ENCODE data around the gene GZF1. TPM values are rescaled to one million over a fixed set of nuclear protein-coding genes. Genes with fewer than 3 reads are reported as not detected.

GZF1 gene
- total and polyA plus RNA-seq, 9 donors, result 8.5 to 31.4 (median 16.8) TPM

DNA sequence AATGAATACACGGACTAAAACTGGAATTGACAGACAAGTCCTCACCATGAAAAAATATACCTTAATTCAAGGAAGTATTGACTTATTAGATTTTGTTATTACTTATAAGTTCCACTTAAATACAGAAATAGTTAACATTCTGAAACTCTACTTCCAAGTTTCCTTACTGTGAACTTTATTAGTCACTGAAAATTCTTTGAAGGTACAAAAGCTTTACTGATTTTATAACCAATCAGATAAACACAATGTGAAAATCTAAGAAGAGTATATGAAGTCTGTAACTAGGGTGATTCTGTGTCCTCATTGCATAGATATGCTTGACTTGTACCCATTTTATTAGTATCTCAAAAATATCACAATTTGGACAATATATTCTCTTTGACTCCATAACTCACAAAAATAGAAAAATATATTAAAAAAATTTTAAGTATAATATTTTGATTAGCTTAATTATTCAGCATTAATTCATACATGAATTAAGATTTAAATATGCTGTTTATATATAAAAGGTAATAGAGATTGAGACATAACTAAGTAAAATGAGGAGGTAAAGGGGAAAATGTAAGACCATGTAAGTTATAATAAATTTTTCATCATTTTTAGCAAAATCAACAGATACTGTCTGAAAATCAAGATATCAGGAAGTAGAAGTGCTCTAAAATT, 52.7 kb downstream of the GZF1 start:
- 70 to 78% (median 76%) methylated on average over 1 of the region's 1 CpG for WGBS, 3 donors
- H3K9me3 ChIP-seq, result no peaks in the 10 kb centered on the region
- no peaks in the 10 kb centered on the region for H3K36me3 ChIP-seq
- H3K27me3 ChIP-seq, result no peaks in the 10 kb centered on the region
- H3K4me1 ChIP-seq (ENCODE audit: insufficient read depth), result peaks cover 10% of the 10 kb centered on the region
- H3K4me3 ChIP-seq, result no peak overlapping the region
- DNase-seq, result no peak
- no peak for TF ChIP-seq EP300 (IDR thresholded peaks at IDR 0.05)
- TF ChIP-seq POLR2A (IDR thresholded peaks at IDR 0.05), result no peak
- TF ChIP-seq, protein P1, sequence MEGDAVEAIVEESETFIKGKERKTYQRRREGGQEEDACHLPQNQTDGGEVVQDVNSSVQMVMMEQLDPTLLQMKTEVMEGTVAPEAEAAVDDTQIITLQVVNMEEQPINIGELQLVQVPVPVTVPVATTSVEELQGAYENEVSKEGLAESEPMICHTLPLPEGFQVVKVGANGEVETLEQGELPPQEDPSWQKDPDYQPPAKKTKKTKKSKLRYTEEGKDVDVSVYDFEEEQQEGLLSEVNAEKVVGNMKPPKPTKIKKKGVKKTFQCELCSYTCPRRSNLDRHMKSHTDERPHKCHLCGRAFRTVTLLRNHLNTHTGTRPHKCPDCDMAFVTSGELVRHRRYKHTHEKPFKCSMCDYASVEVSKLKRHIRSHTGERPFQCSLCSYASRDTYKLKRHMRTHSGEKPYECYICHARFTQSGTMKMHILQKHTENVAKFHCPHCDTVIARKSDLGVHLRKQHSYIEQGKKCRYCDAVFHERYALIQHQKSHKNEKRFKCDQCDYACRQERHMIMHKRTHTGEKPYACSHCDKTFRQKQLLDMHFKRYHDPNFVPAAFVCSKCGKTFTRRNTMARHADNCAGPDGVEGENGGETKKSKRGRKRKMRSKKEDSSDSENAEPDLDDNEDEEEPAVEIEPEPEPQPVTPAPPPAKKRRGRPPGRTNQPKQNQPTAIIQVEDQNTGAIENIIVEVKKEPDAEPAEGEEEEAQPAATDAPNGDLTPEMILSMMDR (IDR thresholded peaks at IDR 0.05), result no peak
- intact Hi-C loops (cut with DNase I), result loop anchor here in 1 of 4 donors (10.0 kb wide), 1 partner anchor 60 kb away; the partner anchor contains the start of gene NXT1
- no peak overlapping the region for H3K27ac ChIP-seq

DNA sequence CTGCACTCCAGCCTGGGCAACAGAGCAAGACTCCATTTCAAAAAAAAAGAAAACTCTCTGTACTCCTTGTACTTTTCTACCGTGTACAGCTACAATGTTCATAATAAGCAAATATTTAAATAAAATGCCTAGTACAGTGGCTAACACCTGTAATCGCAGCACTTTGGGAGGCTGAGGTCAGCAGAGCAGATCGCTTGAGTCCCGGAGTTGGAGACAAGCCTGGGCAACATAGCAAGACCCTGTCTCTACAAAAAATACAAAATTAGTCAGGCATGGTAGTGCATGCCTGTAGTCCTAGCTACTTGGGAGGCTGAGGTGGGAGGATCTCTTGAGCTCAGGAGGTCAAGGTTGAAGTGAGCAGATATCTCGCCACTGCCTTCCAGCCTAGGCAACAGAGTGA, 53.6 kb downstream of the GZF1 start:
- TF ChIP-seq, protein P1 (IDR thresholded peaks at IDR 0.05), result no peak
- no peak for TF ChIP-seq EP300 (IDR thresholded peaks at IDR 0.05)
- no peak for TF ChIP-seq POLR2A (IDR thresholded peaks at IDR 0.05)
- WGBS, 3 donors, result 50 to 63% (median 51%) methylated on average over 5 of the region's 5 CpGs
- DNase-seq, result no peak
- H3K27ac ChIP-seq, result no peak overlapping the region
- no peaks in the 10 kb centered on the region for H3K36me3 ChIP-seq
- H3K4me3 ChIP-seq, result no peak overlapping the region
- H3K27me3 ChIP-seq, result no peaks in the 10 kb centered on the region
- no peaks in the 10 kb centered on the region for H3K9me3 ChIP-seq
- peaks cover 6% of the 10 kb centered on the region for H3K4me1 ChIP-seq (ENCODE audit: insufficient read depth)
- intact Hi-C loops (cut with DNase I), result loop anchor here in 1 of 4 donors (10.0 kb wide), 1 partner anchor 61 kb away; the partner anchor contains the start of gene NXT1

DNA sequence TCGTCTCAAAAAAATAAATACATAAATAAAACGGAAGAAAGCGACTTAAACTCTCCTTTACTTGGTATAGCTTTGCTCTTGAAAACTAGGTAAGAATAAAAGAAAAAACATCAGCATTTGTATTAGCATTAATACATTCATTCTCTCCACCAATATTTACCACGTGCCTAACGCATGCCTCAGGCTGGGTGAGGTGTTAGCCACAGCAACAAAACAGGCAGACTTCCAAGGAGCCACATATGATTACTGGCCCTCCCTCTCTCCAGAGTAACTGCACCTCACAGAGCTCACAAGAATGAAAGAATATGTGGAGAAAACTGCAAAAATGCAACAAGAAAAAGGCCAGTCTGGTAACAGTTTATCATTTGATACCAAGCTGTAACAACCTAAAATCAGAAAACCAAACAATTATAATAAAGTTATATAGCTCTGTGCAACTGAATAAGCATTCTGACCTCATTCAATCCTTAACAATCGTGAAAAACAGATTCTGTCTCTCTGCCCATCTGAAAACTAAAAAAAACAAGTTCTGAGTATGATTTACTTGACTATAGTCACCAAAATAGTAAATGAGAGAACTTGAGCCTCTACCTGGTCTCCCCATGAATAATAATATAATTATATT, 54.1 kb downstream of the GZF1 start:
- TF ChIP-seq POLR2A (IDR thresholded peaks at IDR 0.05) (no peak), EP300 (IDR thresholded peaks at IDR 0.05) (no peak)
- TF ChIP-seq, protein P1 (IDR thresholded peaks at IDR 0.05), result no peak
- Histone ChIP-seq H3K4me3 (no peak overlapping the region), H3K4me1 (ENCODE audit: insufficient read depth) (peaks cover 6% of the 10 kb centered on the region), H3K27ac (no peak overlapping the region), H3K9me3 (no peaks in the 10 kb centered on the region), H3K27me3 (no peaks in the 10 kb centered on the region), H3K36me3 (no peaks in the 10 kb centered on the region)
- 21 to 39% (median 21%) methylated on average over 6 of the region's 6 CpGs for WGBS, 3 donors
- intact Hi-C loops (cut with DNase I), result loop anchor here in 1 of 4 donors (10.0 kb wide), 1 partner anchor 61 kb away; the partner anchor contains the start of gene NXT1
- DNase-seq, result no peak

DNA sequence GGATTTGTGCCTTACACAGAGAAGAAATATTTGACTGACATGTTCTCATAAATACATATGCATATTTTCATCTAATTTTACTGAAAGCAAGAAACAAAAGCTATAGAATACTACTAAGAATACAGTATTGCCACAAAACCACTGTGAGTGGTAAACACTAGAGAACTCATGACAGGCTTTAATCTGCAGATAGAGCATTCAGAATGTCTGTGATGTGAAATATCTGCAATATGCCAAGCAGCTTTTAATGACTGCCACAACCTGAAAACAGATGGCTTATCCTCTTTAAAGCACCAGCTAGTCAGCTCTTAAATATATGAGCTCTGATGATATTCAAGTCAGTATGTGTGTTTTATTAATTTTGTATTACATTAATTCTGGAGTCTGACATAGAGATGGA, 55.9 kb downstream of the GZF1 start:
- intact Hi-C loops (cut with DNase I), result loop anchor here in 1 of 4 donors (10.0 kb wide), 1 partner anchor 63 kb away; the partner anchor contains the start of gene NXT1
- peaks cover 2% of the 10 kb centered on the region for H3K4me1 ChIP-seq (ENCODE audit: insufficient read depth)

More for the DNA sequence above, 55.9 kb downstream of the GZF1 start:
- Histone ChIP-seq H3K36me3 (no peaks in the 10 kb centered on the region), H3K4me3 (no peak overlapping the region), H3K27me3 (no peaks in the 10 kb centered on the region), H3K9me3 (no peaks in the 10 kb centered on the region), H3K27ac (no peak overlapping the region)
- TF ChIP-seq, protein P1 (IDR thresholded peaks at IDR 0.05), result no peak
- TF ChIP-seq POLR2A (IDR thresholded peaks at IDR 0.05), result no peak
- TF ChIP-seq EP300 (IDR thresholded peaks at IDR 0.05), result no peak
- no peak for DNase-seq

Data from ovary (tissue), 9 donors.